ENCODE measurements around the gene SOCS2. TPM values are rescaled to one million over a fixed set of nuclear protein-coding genes. Genes with fewer than 3 reads are reported as not detected.

SOCS2 gene
- total and polyA plus RNA-seq, 2 of the 13 experiments (the other 11 are each of a cell fraction or from before 2014, with no cell fraction given): 0.62 to 1.5 TPM

GRCh38 chr12:93563807-93564538, 8.5 kb upstream of the SOCS2 start (continued):
- TF ChIP-seq GLMP (CRISPR knock-in tag; IDR thresholded peaks at IDR 0.05; ENCODE audit: borderline replicate concordance) (no peak), BRCA1 (CRISPR knock-in tag; IDR thresholded peaks at IDR 0.05) (0 out of 2 replicates have a peak, but pooled peaks have one; percentile 68), EP300 (IDR thresholded peaks at IDR 0.05; ENCODE audit: low read depth in 2 of 2, low read length in 2 of 2) (peak; percentile 98 to 99), EP300 (CRISPR knock-in tag; IDR thresholded peaks at IDR 0.05; ENCODE audit: borderline replicate concordance) (peak; percentile 98), TCF7L2 (IDR thresholded peaks at IDR 0.05; ENCODE audit: low read depth, low read length) (no peak), ZBTB26 (CRISPR knock-in tag; IDR thresholded peaks at IDR 0.05; ENCODE audit: borderline replicate concordance) (no peak), ZNF234 (CRISPR knock-in tag; conservative IDR thresholded peaks at IDR 0.05) (no peak), THRA (CRISPR knock-in tag; IDR thresholded peaks at IDR 0.05; ENCODE audit: borderline replicate concordance) (peak; percentile 92), MYPOP (CRISPR knock-in tag; IDR thresholded peaks at IDR 0.05) (peak; percentile 77; the same call in 1 of the 2 replicates), ZNF691 (CRISPR knock-in tag; IDR thresholded peaks at IDR 0.05; ENCODE audit: borderline replicate concordance, low read depth) (no peak), ZBED4 (CRISPR knock-in tag; IDR thresholded peaks at IDR 0.05; ENCODE audit: borderline replicate concordance) (no peak), ZNF761 (CRISPR knock-in tag; conservative IDR thresholded peaks at IDR 0.05) (no peak), TBX2 (CRISPR knock-in tag; IDR thresholded peaks at IDR 0.05; ENCODE audit: borderline replicate concordance) (peak; percentile 95), NFE2 (CRISPR knock-in tag; IDR thresholded peaks at IDR 0.05) (no peak), PHF5A (CRISPR knock-in tag; IDR thresholded peaks at IDR 0.05; ENCODE audit: low read depth, unreplicated experiment) (peak; percentile 83), CREB1 (IDR thresholded peaks at IDR 0.05) (0 out of 2 replicates have a peak, but pooled peaks have one; percentile 39), CREB1 (CRISPR knock-in tag; IDR thresholded peaks at IDR 0.05) (peak; percentile 63), ARID2 (CRISPR knock-in tag; IDR thresholded peaks at IDR 0.05; ENCODE audit: borderline replicate concordance) (no peak)
